KOPT-K1 (cell line): ENCODE results near the gene GRM1.

ENCODE experiments used
- H3K27ac ChIP-seq: fragments of 200-600 bp; sonication (generic); 2 replicates; pipeline ENCODE4 v1.5.1; 2016; ENCODE audit warnings: antibody characterized with exemption, mild to moderate bottlenecking, low read depth, low read length; ENCODE audit not compliant: poor library complexity, severe bottlenecking
- H3K36me3 ChIP-seq: fragments of 200-600 bp; sonication (generic); 2 replicates; pipeline ENCODE4 v1.5.1; 2017; ENCODE audit warnings: antibody characterized with exemption, mild to moderate bottlenecking, low read length, moderate library complexity; ENCODE audit not compliant: insufficient read depth
- H3K9me3 ChIP-seq: fragments of 200-600 bp; sonication (generic); 2 replicates; pipeline ENCODE4 v1.5.1; 2017; ENCODE audit warnings: antibody characterized with exemption, low read length, mild to moderate bottlenecking; ENCODE audit not compliant: insufficient read depth, poor library complexity, severe bottlenecking

GRM1 gene

DNA sequence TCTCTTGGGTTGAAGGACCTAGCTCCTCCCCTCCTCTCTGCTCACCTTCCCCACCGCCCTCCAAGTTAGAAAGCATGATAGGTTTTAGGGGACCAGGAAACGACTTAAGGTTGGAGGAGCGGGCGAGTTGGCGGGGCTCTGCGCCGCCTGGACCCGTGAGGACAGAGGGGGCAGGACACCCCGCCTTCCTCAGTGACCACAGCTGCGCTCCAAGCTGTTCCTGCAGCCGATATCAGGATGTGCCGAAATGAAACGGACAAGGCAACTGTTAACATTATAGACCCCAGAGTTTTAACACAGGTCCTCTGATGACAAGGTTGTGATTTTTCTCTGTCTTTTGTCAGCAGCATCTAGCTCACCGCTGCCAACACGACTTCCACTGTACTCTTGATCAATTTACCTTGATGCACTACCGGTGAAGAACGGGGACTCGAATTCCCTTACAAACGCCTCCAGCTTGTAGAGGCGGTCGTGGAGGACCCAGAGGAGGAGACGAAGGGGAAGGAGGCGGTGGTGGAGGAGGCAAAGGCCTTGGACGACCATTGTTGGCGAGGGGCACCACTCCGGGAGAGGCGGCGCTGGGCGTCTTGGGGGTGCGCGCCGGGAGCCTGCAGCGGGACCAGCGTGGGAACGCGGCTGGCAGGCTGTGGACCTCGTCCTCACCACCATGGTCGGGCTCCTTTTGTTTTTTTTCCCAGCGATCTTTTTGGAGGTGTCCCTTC is at the start of gene GRM1:
TSS of gene GRM1 (plus strand) at position 212 of the 722 bp plus-strand sequence. CDS start at position 668, 456 bp downstream.
- H3K9me3 ChIP-seq, result peaks cover 4% of the 10 kb centered on the region
- no peaks in the 10 kb centered on the region for H3K36me3 ChIP-seq
- no peak within 1 kb of the TSS for H3K27ac ChIP-seq

GRCh38 chr6:146009338-146009737 is 19.5 kb upstream of the GRM1 start:
- no peaks in the 10 kb centered on the region for H3K36me3 ChIP-seq
- peaks cover 8% of the 10 kb centered on the region for H3K9me3 ChIP-seq
- H3K27ac ChIP-seq, result no peak overlapping the region

GRCh38 chr6:146014233-146014632 is 14.6 kb upstream of the GRM1 start:
- no peak overlapping the region for H3K27ac ChIP-seq
- H3K9me3 ChIP-seq, result peaks cover 6% of the 10 kb centered on the region
- H3K36me3 ChIP-seq, result no peaks in the 10 kb centered on the region

DNA sequence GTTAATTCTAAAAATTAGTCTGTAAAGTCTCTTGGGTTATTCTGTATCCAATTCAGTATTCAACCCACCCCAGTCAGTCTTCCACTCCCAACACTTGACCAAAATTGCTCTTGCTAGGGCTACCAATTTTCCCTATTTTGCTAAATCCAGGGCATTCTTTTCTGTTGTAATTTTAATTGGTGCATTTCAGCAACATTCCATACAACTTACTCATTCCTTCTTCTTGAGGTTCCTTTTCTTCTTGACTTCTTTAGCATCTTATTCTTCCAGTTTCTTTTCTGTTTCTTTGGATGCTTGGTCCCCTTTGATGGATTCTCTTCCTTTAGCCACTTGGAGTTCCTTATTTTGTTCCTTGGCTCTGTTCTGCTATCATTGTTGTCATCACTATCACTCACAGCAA is 11.2 kb upstream of the GRM1 start:
- Histone ChIP-seq H3K27ac (no peak overlapping the region), H3K9me3 (no peaks in the 10 kb centered on the region), H3K36me3 (no peaks in the 10 kb centered on the region)

DNA sequence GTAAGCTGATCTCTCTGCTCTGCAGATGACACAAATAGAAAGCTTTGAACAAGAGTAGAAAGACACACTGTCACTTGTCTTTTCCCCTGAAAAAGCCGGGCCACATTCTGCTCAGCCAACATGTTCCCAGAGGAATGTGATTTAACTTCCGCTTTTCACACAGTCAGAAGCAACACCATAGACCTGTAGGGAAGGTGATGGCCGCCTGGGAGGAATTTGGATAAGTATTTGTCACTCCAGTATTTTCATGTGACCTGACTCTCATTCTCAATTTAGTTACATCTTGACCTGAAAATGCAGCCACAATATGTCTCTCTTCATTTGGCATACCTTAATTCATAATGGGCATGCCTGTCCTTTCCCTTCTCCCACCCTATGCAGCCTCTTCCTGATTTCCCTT is 2.0 kb upstream of the GRM1 start:
- Histone ChIP-seq H3K9me3 (peaks cover 4% of the 10 kb centered on the region), H3K36me3 (no peaks in the 10 kb centered on the region), H3K27ac (no peak overlapping the region)

DNA sequence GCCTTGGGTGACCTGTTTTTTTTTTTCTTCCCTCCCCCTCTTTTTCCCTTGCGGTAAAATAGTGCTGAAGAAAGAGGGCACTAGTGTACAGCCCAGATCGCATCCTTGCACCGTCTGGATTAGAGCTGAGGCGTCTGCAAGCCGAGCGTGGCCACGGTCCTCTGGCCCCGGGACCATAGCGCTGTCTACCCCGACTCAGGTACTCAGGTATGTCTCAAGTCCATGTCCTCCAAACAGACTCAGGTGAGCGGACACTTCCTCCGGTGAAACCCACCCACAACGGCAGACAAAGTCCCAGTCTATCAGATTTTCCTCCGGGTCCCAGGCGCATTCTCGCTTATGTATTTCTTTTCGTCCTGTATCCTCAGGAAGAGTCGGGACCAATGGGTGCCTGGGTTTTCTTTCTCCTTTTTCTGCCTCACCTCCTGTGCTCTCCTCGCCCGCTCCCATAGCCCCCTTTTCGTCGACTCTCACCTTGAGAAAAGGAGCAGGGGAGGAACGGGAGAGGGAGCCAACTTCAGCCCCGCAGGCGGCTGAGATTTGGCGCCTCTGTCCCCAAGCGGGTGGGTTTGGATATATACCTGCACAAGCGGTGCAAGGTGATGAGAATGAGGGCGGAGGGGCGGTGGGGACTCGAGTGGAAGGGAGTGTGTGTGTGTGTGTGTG is 1.1 kb upstream of the GRM1 start:
- Histone ChIP-seq H3K36me3 (no peaks in the 10 kb centered on the region), H3K9me3 (peaks cover 4% of the 10 kb centered on the region), H3K27ac (no peak overlapping the region)

- peaks cover 4% of the 10 kb centered on the region for H3K9me3 ChIP-seq
- H3K27ac ChIP-seq, result no peak overlapping the region
- H3K36me3 ChIP-seq, result no peaks in the 10 kb centered on the region
Measured at GRCh38 chr6:146028252-146028795, 538 bp upstream of the GRM1 start.

DNA sequence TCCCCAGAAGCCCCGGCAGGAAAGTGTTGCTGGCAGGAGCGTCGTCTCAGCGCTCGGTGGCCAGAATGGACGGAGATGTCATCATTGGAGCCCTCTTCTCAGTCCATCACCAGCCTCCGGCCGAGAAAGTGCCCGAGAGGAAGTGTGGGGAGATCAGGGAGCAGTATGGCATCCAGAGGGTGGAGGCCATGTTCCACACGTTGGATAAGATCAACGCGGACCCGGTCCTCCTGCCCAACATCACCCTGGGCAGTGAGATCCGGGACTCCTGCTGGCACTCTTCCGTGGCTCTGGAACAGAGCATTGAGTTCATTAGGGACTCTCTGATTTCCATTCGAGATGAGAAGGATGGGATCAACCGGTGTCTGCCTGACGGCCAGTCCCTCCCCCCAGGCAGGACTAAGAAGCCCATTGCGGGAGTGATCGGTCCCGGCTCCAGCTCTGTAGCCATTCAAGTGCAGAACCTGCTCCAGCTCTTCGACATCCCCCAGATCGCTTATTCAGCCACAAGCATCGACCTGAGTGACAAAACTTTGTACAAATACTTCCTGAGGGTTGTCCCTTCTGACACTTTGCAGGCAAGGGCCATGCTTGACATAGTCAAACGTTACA is 817 bp downstream of the GRM1 start:
- Histone ChIP-seq H3K27ac (no peak overlapping the region), H3K36me3 (no peaks in the 10 kb centered on the region), H3K9me3 (peaks cover 4% of the 10 kb centered on the region)

GRCh38 chr6:146032387-146032786 is 3.5 kb downstream of the GRM1 start:
- H3K27ac ChIP-seq, result no peak overlapping the region
- H3K9me3 ChIP-seq, result peaks cover 4% of the 10 kb centered on the region
- H3K36me3 ChIP-seq, result no peaks in the 10 kb centered on the region

DNA sequence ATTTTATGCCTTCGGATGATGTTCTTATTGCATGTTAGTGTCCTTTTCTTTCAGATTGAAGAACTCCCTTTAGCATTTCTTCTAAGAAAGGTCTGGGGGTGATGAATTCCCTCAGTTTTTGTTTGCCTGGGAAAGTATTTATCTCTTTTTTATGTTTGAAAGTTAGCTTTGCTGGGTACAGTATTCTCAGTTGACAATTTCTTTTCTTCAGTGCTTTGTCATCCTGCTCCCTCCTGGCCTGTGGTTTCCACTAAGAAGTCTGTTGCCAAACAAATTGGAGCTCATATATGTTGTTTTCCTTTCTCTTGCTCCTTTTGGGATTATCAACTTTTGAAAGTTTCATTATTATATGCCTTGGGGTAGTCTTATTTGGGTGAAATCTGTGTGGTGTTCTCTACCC is 11.5 kb downstream of the GRM1 start:
- Histone ChIP-seq H3K36me3 (no peaks in the 10 kb centered on the region), H3K27ac (no peak overlapping the region), H3K9me3 (peaks cover 7% of the 10 kb centered on the region)

GRCh38 chr6:146041282-146041681 is 12.4 kb downstream of the GRM1 start:
- no peak overlapping the region for H3K27ac ChIP-seq
- peaks cover 7% of the 10 kb centered on the region for H3K9me3 ChIP-seq
- H3K36me3 ChIP-seq, result no peaks in the 10 kb centered on the region

DNA sequence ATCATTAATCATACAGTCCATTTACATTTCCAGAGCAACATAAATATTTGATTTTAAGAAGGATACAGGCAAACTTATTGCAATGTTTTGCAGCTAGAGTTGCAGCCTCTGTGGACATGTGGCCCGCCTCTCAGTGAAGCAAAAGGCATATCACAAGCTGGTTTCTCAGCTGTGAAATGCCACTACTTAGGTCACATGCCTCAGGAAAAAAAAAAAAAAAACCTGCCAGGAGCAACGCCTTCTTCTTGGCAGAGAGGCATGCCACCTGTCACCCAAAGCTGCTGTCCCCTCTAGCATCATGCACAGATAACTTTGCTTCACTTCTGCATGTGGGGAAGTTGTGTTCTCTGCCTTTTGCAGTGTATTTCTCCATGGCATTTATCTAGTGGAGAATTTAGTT is 18.5 kb downstream of the GRM1 start:
- Histone ChIP-seq H3K27ac (no peak overlapping the region), H3K36me3 (no peaks in the 10 kb centered on the region), H3K9me3 (no peaks in the 10 kb centered on the region)

- Histone ChIP-seq H3K9me3 (no peaks in the 10 kb centered on the region), H3K36me3 (no peaks in the 10 kb centered on the region), H3K27ac (no peak overlapping the region)
Measured at GRCh38 chr6:146050168-146050567, 21.3 kb downstream of the GRM1 start.

- Histone ChIP-seq H3K27ac (no peak overlapping the region), H3K9me3 (no peaks in the 10 kb centered on the region), H3K36me3 (no peaks in the 10 kb centered on the region)
Measured at GRCh38 chr6:146056506-146056905, 27.6 kb downstream of the GRM1 start.

- Histone ChIP-seq H3K36me3 (no peaks in the 10 kb centered on the region), H3K27ac (no peak overlapping the region), H3K9me3 (no peaks in the 10 kb centered on the region)
Measured at GRCh38 chr6:146065690-146066089, 36.8 kb downstream of the GRM1 start.
